ENCODE results near the gene PIGV.
"Not testable (repeated sequence)": the region's sequence is repeated elsewhere in the genome, so short reads cannot be mapped to it uniquely, and the experiment has no call there.

DNA sequence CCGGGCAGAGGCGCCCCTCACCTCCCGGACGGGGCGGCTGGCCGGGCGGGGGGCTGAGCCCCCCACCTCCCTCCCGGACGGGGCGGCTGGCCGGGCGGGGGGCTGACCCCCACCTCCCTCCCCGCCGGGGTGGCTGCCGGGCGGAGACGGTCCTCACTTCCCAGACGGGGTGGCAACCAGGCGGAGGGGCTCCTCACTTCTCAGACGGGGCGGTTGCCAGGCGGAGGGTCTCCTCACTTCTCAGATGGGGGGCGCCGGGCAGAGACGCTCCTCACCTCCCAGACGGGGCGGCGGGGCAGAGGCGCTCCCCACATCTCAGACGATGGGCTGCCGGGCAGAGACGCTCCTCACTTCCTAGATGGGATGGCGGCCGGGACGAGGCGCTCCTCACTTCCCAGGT, 16.2 kb downstream of the PIGV start:
- not testable (repeated sequence) for TF ChIP-seq ZNF530 (tag by site-specific recombination; IDR thresholded peaks at IDR 0.05; ENCODE audit: low read depth); ZNF292 (tag by site-specific recombination; IDR thresholded peaks at IDR 0.05; ENCODE audit: borderline replicate concordance, low read depth); ZNF776 (tag by site-specific recombination; IDR thresholded peaks at IDR 0.05; ENCODE audit: borderline replicate concordance); ZNF777 (tag by site-specific recombination; IDR thresholded peaks at IDR 0.05; ENCODE audit: borderline replicate concordance); GFI1B (tag by site-specific recombination; IDR thresholded peaks at IDR 0.05); ZFP3 (tag by site-specific recombination; IDR thresholded peaks at IDR 0.05; ENCODE audit: low read depth); ZNF629 (tag by site-specific recombination; IDR thresholded peaks at IDR 0.05); ZNF664 (tag by site-specific recombination; IDR thresholded peaks at IDR 0.05); ZNF623 (tag by site-specific recombination; IDR thresholded peaks at IDR 0.05); ZNF138 (tag by site-specific recombination; IDR thresholded peaks at IDR 0.05; ENCODE audit: borderline replicate concordance); ZNF202 (tag by site-specific recombination; IDR thresholded peaks at IDR 0.05; ENCODE audit: borderline replicate concordance)
- TF ChIP-seq, protein P1, sequence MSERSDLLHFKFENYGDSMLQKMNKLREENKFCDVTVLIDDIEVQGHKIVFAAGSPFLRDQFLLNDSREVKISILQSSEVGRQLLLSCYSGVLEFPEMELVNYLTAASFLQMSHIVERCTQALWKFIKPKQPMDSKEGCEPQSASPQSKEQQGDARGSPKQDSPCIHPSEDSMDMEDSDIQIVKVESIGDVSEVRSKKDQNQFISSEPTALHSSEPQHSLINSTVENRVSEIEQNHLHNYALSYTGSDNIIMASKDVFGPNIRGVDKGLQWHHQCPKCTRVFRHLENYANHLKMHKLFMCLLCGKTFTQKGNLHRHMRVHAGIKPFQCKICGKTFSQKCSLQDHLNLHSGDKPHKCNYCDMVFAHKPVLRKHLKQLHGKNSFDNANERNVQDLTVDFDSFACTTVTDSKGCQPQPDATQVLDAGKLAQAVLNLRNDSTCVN (tag by site-specific recombination; optimal IDR thresholded peaks at IDR 0.05): not testable (repeated sequence)
- TF ChIP-seq, protein P2, sequence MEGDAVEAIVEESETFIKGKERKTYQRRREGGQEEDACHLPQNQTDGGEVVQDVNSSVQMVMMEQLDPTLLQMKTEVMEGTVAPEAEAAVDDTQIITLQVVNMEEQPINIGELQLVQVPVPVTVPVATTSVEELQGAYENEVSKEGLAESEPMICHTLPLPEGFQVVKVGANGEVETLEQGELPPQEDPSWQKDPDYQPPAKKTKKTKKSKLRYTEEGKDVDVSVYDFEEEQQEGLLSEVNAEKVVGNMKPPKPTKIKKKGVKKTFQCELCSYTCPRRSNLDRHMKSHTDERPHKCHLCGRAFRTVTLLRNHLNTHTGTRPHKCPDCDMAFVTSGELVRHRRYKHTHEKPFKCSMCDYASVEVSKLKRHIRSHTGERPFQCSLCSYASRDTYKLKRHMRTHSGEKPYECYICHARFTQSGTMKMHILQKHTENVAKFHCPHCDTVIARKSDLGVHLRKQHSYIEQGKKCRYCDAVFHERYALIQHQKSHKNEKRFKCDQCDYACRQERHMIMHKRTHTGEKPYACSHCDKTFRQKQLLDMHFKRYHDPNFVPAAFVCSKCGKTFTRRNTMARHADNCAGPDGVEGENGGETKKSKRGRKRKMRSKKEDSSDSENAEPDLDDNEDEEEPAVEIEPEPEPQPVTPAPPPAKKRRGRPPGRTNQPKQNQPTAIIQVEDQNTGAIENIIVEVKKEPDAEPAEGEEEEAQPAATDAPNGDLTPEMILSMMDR (tag by site-specific recombination; IDR thresholded peaks at IDR 0.05): not testable (repeated sequence)
- TF ChIP-seq, protein P3, sequence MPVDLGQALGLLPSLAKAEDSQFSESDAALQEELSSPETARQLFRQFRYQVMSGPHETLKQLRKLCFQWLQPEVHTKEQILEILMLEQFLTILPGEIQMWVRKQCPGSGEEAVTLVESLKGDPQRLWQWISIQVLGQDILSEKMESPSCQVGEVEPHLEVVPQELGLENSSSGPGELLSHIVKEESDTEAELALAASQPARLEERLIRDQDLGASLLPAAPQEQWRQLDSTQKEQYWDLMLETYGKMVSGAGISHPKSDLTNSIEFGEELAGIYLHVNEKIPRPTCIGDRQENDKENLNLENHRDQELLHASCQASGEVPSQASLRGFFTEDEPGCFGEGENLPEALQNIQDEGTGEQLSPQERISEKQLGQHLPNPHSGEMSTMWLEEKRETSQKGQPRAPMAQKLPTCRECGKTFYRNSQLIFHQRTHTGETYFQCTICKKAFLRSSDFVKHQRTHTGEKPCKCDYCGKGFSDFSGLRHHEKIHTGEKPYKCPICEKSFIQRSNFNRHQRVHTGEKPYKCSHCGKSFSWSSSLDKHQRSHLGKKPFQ (tag by site-specific recombination; IDR thresholded peaks at IDR 0.05): not testable (repeated sequence)
